Stimulated activated CD4-positive, alpha-beta T cell treated with anti-CD3 and anti-CD28 coated beads, TNF-alpha, amount 100 ng/mL, for 48 hours (primary cell): ENCODE results near the gene E2F6.
A peak's percentile ranks its signal among the peaks of the same experiment; 100 is the strongest.

Experiments used
- DNase-seq, 3 donors: peaks; one replicate each; pipeline ENCODE4 v3.0.0-alpha.2; 2020; ENCODE audit warnings: low read depth in 3 of 3

The E2F6 gene

DNA sequence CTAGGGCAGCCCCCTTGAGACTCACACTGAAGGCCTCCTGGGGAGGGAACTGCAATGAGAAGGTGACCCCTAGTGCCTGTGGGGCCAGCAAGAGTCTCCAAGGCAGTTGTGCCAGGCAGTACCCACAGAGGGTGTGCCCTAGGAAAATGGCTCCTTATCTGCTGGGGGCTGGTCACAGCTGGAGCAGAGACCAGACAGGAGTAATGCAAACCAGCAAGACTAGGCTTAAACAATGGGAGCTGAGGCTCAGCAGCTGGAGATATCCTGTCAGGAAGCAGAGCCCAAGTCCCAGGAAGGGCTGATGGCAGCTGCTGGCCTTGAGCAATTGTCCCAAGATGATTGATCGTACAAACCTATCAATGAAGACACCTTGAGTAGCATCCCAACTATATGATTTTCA is 26.8 kb upstream of the E2F6 start:
- no peak for DNase-seq

DNA sequence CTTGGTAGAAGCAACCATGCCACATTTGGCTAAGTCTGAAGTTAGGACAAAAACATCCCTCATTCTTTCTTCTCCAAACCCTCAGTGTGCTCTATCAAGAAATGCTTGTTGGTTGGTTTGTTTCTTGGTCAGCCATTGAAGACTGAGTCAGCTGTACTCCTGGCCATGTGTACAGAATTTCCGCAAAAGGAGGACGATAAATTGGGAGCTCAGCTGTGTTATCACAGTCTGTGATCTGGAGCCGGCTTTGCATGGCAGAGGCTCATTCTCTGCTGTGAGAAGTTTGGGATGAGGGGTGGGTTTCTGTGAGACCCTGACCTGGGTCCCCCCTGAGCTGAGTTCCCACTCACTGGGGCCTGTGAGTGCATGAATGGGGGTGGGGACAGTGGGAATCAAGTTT is 26.3 kb upstream of the E2F6 start:
- no peak for DNase-seq

DNA sequence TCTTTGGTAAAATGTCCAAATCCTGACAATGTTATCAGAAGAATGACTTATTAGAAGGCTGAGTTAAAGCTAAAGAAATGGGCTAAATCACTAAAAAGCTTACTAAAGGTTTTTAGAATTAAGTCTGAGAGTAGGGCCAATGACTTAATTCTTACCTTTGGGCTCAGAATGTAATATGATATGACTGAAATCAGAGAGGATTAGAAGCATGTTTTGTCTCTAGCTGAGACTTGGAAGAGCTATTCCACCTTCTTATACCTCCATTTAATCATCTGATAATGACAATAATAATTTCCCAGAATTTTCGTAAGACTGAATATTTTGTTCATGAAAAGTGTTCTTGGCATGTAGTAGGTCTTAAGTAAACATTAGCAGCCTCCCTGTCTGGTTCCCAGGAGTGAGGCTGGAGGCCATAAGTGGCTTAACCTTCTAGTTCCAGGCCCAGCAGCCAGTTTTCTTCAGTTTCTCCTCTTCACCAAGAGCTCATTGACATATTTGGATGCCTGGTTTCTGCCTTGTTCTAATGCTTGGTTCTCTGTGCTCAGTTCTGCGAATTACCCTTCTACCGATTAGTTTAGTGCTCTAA is 25.5 kb upstream of the E2F6 start:
- no peak for DNase-seq

- DNase-seq: no peak
These were observed 24.2 kb upstream of the E2F6 start for GRCh38 chr2:11490194-11490593.

- DNase-seq: no peak
These were observed 22.8 kb upstream of the E2F6 start for GRCh38 chr2:11488809-11489208.

DNA sequence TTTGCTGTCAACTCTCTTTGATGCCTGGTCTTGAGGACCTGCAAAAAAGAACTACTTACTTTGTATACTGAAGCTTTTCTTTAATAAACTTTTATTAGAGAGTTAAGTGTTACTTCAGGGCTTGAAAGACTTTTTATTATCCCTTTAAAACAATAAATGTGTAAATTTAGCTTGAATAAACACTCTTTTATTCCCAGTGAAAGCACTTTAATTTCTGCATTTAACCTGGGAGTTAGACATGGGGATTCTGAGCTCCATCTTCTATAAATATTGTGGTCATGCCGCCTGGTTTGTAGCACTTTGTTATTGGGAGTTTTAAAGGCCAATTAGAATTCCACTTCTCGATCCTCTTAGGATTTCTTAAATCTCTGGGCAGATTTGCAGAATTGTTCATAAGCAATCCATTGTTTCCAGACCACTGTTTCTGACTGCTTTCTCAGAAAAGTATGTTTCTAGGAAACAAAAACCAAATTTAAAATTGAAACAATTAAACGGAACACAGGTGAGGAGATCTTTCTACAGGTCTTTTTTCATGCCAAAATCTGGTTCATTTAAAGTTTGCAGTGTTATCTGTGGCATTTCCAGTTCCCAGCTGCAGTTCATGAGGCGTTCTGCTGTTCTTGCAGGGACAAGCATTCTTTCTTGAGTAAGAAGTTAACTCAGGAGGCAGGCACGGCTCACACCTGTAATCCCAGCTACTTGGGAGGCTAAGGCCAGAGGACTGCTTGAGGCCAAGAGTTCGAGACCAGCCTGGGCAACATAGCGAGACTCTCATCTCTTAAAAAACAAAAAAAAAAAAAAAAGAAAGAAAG is 18.1 kb upstream of the E2F6 start:
- no peak for DNase-seq

DNA sequence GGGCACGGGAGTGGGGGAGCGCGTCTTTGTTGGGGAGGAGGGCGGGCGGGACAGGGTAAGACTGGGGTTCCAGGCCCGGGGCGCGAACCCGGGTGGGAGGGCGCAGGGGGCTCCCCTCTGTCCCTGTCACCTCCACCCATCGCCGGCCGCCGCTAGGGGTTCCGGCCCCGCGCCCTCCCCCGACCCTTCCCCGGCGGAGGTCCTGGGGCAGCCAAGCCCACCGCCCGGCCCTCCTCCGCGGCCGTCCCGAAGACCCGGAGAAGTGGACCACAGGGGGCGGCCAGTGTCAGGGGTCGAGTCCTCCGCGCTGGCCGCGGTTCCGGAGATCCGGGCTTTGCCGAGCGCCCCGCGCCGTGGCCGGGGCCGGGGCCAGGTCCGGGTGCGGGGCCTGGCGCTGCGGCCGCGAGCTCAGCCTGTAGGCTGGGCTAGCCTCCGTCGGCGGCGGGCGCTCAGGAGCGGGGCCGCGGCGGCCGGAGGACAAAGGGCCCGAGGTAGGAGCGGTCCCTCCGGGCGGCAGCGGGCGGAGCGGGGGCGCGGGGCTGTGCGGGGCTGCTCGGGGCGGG is 16.6 kb upstream of the E2F6 start:
- DNase-seq: no peak

GRCh38 chr2:11481789-11482472 is 16.0 kb upstream of the E2F6 start:
- DNase-seq: no peak

GRCh38 chr2:11481426-11481788 is 15.4 kb upstream of the E2F6 start:
- no peak for DNase-seq

GRCh38 chr2:11480859-11481258 is 14.9 kb upstream of the E2F6 start:
- no peak for DNase-seq

DNA sequence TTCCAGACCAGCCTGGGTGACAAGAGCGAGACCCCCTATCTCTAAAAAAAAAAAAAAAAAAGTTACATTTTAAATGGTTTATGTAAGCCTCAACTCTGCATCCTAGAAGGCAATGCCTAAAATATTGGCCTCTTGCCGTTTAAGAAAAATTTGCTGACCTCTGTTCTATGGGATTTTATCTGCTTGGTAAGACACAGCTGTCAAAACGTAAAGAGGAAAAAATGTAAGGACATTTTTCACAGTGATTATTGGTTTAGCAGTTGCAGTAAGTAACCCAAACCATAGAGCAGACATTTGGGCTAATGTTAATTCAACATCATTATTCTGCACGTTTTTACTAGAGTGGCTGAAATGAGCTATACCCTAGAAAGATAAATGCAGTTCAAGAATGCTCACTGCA is 14.4 kb upstream of the E2F6 start:
- no peak for DNase-seq

- DNase-seq: no peak
These were observed 13.1 kb upstream of the E2F6 start for GRCh38 chr2:11478899-11479605.

- DNase-seq: peak; percentile 56 to 83 (median 77)
These were observed 12.0 kb upstream of the E2F6 start for GRCh38 chr2:11477994-11478393.

- DNase-seq: no peak
These were observed 7.9 kb upstream of the E2F6 start for GRCh38 chr2:11473659-11474433.

- DNase-seq: no peak
These were observed 1.8 kb upstream of the E2F6 start for GRCh38 chr2:11467749-11468148.

GRCh38 chr2:11467129-11467649 is 1.2 kb upstream of the E2F6 start:
- DNase-seq: no peak

DNA sequence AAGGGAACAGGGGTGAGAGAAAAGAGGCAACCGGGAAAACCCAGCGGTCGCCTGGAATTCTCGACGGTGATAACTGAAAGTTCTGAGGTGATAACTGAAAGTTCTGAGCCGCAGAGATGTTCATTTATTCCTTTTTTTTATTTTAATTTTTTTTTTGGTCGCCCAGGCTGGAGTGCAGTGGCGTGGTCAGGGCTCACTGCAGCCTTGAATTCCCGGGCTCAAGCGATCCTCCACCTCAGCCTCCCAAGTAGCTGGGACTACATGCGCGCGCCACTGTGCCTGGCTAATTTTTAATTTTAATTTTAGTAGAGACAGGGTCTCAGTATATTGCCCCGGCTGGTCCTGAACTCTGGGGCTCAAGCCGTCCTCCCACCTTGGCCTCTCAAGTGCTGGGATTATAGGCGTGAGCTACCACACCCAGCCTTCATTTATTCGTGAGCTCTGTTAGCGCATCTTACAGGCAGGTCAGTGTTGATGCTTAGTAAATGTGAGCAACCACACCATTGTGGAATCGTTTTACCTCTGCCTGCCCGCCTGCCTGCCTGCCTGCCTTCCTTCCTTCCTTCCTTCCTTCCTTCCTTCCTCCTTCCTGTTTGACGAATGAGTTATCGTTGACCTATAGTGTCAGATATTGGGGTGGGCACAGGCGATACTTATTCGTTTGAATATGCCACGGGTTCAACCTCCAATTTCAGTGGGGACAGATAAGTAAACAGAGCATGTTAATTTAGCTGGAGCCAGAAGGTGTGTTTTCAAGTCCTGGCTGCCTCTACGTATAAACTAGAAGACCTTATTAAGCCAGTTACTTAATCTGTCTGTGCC is 557 bp upstream of the E2F6 start:
- no peak for DNase-seq

DNA sequence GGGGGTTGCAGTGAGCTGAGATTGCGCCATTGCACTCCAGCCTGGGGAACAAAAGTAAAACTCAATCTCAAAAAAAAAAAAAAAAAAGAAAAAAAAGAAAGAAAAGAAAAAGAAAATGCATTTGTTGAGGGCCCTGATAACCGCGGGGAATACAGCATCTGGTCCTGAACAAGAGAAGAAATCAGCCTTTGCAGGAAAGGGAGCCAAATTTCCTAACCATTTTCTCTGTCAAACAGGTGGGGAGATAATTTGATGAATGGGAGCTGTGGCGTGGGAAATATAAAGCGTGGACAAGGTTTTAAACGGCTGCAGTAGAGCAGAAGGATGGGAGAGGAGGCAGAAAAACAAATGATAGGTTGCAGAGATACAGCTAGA is 864 bp downstream of the E2F6 start:
- DNase-seq: no peak

DNA sequence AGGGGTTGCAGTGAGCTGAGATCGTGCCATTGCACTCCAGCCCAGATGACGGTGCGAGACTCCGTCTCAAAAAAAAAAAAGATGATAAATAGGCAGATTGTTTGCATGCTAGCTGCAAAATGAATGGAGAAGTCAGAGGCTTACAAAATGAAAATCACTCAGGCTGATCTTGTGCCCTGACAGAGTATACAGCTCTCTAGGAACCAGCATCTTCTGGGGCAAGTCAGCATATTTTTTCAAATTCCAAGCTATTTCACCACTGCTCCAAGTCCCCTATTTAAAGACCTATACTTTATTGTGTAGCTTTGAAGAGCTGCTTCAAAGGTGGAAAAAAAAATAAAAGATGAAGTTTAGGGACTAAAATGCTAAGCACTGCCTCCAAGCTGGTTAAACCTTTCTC is 6.1 kb downstream of the E2F6 start:
- DNase-seq: no peak

GRCh38 chr2:11458753-11459152 is 7.2 kb downstream of the E2F6 start:
- DNase-seq: no peak
